Hepatocyte (in vitro differentiated cells): ENCODE results near the gene CSNK1D.

Experiments used
- CTCF ChIP-seq: fragments of 200-600 bp; sonication (generic); IDR thresholded peaks from 2 replicates; pipeline ENCODE4 v1.5.1; 2016; ENCODE audit warnings: antibody characterized with exemption, mild to moderate bottlenecking; ENCODE audit not compliant: poor library complexity
- EZH2 ChIP-seq: fragments of 200-600 bp; sonication (generic); IDR thresholded peaks from 2 replicates; pipeline ENCODE4 v1.6.1; 2016; ENCODE audit warnings: antibody characterized with exemption, mild to moderate bottlenecking, borderline replicate concordance
- EZH2phosphoT487 ChIP-seq: fragments of 200-600 bp; sonication (generic); IDR thresholded peaks from one replicate; pipeline ENCODE4 v1.6.1; 2018; ENCODE audit warnings: antibody characterized with exemption, mild to moderate bottlenecking, low read depth, moderate library complexity; ENCODE audit not compliant: unreplicated experiment, severe bottlenecking

GRCh38 chr17:82224666-82225065 is 48.8 kb downstream of the CSNK1D start:
- TF ChIP-seq CTCF = no peak
- no peak for TF ChIP-seq EZH2
- no peak for TF ChIP-seq EZH2phosphoT487
